ENCODE data around the gene SLC12A2.

Gene SLC12A2

GRCh38 chr5:128083033-128083810 is at the start of gene SLC12A2:
Gene SLC12A2, plus strand, starts transcription at chr5:128083766. Its CDS starts 189 bp downstream, at chr5:128083955.
- TF ChIP-seq CTCF (IDR thresholded peaks at IDR 0.05; ENCODE audit: low read depth, low read length): no peak
- H3K4me3 ChIP-seq (ENCODE audit: low read depth, low read length): peak within 1 kb of the TSS; percentile 86

DNA sequence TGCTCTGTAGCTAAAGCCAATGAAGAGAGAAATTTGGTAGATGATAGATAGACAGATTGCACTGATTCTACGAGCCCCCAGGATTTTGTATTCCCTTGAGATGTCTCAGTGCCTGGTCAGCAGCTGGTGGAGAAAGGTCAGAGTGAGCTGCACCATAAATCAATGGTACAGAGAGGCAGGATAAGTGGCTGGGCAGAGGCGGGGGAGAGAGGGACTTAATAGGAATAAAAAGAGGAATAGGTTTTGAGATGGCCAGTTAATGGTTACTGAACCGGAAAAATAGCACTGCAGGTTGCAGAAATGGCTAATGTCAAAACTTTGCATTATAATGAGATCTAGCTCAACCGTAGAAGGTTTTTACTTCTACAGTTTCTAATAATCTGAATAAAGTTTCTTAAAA is 47.9 kb upstream of the SLC12A2 start:
- no peak for TF ChIP-seq CTCF (IDR thresholded peaks at IDR 0.05; ENCODE audit: low read depth, low read length)

DNA sequence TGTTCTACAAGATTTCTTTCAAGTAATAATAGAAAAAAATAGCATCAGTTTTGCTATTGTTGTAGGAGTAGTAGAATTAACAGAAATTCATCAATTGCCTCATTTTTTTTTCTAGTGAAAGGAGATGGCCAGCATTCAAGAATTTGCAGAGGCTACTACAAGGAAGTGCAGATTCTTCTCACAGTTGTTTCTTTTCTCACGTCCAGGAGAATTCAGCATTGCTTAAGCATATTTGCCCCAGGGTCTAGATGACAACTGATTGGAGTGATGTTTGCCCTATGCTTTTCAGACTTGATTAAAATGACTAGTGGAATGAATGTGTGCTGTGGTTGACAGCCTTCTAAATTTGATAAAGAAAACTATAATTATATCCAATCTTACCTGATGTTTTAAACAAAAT is 46.6 kb upstream of the SLC12A2 start:
- no peak for TF ChIP-seq CTCF (IDR thresholded peaks at IDR 0.05; ENCODE audit: low read depth, low read length)
- no peak overlapping the region for H3K4me3 ChIP-seq (ENCODE audit: low read depth, low read length)

More for the DNA sequence above, 47.9 kb upstream of the SLC12A2 start:
- H3K4me3 ChIP-seq (ENCODE audit: low read depth, low read length): no peak overlapping the region

DNA sequence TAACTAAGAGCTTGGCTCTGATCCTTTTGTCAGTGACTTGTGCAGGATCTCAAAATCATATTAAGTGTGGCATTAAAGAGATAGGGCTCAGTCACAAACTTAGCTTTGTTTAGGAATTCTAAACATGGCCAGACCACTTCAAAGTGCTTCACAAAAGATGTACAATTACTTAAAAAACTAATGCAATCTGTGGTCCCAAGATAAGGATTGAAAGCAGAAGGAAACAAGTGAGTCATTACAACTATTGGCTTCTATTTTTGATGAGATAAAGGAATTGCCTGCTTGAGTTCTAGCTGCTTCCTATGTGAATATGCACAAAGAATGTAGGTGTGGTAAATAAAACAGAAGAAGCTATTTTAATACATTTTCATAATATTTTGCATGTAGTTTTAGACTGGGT is 44.9 kb upstream of the SLC12A2 start:
- no peak overlapping the region for H3K4me3 ChIP-seq (ENCODE audit: low read depth, low read length)
- TF ChIP-seq CTCF (IDR thresholded peaks at IDR 0.05; ENCODE audit: low read depth, low read length): no peak

GRCh38 chr5:128040927-128041326 is 42.6 kb upstream of the SLC12A2 start:
- no peak for TF ChIP-seq CTCF (IDR thresholded peaks at IDR 0.05; ENCODE audit: low read depth, low read length)
- no peak overlapping the region for H3K4me3 ChIP-seq (ENCODE audit: low read depth, low read length)

DNA sequence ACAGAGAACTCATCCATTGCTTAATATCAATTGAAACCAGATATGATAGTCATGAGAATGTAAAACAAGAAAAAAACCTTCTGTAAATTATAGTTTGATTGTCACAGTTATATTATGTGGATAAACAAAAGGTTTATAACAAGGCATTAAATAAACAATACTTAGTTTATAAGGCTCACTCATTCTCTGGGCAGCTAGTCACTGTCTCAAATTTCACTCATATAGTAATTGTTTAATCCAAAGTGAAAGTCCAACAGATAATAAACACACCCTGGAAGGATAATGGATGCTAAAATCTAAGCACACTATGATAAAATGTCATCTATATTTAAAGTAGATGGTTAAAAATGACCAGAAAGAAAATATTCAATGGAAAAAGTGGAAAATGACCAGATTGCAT is 30.8 kb upstream of the SLC12A2 start:
- no peak overlapping the region for H3K4me3 ChIP-seq (ENCODE audit: low read depth, low read length)
- TF ChIP-seq CTCF (IDR thresholded peaks at IDR 0.05; ENCODE audit: low read depth, low read length): no peak

- no peak overlapping the region for H3K4me3 ChIP-seq (ENCODE audit: low read depth, low read length)
- TF ChIP-seq CTCF (IDR thresholded peaks at IDR 0.05; ENCODE audit: low read depth, low read length): no peak
These were observed 30.1 kb upstream of the SLC12A2 start for GRCh38 chr5:128053291-128053954.
